GM19397 (cell line): ENCODE data around the gene CPLANE1.
"Not testable (repeated sequence)": the region's sequence is repeated elsewhere in the genome, so short reads cannot be mapped to it uniquely, and the experiment has no call there.

Experiments used
- ATAC-seq: cut with Tn5 transposase; IDR thresholded peaks from one replicate; pipeline ENCODE4 v1.9.1; 2021; ENCODE audit warnings: mild to moderate bottlenecking, moderate library complexity; ENCODE audit not compliant: unreplicated experiment

CPLANE1 gene

DNA sequence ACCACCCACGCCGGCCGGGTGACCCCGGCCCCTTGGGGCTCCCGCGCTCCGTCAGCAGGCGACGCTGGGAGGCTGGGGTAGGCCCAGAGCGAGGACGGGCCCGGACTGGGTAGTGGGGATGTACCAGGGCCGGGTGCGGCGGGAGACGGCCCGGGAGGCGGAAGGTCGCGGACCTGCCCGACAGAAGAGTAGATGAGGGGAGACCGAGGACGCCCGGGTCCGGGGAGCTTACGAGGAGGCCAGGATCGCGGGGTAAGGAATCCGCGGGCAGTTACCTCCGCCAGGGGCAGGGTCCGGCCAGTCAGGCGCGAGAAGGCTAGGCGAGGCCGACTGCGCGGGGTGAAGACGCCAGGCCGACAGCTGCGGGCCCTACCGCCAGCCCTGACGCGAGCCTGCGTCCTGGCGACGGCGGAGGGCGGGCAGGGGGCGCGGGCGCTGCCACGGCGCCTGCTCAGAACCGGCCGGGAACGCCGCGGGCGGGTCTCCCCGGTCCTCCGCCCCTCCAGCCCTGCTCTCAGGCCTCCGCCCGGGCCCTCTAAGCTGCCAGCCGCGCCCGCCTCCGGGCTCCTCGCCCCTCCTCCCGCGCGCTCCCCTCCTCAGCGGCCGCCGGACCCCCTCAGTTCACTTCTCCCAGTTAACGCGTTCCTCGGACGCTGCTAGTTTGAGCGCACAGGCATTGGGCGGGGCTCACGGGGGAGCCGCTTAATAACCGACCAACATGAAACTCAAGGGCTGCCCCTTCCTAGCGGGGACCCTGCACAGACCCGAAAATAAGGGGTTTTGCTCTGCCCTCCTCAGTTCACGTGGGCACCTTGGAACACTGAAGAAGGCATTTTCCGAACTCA, at the start of gene CPLANE1:
CPLANE1 (minus strand) TSS at position 407 of the 845 bp plus-strand sequence. CDS start 1,678 bp downstream, outside the sequence.
- ATAC-seq = peak; percentile 89

DNA sequence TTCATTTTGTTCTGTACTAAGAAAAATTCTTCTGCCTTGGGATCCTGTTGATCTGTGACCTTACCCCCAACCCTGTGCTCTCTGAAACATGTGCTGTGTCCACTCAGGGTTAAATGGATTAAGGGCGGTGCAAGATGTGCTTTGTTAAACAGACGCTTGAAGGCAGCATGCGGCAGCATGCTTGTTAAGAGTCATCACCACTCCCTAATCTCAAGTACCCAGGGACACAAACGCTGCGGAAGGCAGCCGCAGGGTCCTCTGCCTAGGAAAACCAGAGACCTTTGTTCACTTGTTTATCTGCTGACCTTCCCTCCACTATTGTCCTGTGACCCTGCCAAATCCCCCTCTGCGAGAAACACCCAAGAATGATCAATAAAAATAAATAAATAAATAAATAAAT, 47.1 kb upstream of the CPLANE1 start:
- not testable (repeated sequence) for ATAC-seq

DNA sequence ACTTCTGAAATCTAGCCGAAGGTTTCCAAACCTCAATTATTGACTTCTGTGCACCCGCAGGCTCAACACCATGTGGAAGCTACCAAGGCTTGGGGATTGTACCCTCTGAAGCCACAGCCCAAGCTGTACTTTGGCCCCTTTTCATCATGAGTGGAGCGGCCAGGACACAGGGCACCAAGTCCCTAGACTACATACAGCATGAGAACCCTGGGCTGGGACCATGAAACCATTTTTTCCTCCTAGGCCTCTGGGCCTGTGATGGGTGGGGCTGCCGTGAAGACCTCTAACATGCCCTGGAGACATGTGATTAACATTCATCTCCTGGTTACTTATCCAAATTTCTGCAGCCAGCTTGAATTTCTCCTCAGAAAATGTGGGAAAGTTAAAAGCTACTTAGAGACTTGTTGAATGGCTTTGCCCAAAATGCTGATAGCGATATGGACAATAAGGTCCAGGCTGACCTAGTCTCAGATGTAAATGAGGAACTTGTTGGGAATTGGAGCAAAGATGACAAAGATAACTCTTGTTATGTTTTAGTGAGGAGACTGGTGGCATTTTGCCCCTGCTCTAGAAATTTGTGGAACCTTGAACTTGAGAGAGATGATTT, 34.1 kb upstream of the CPLANE1 start:
- ATAC-seq = no peak

DNA sequence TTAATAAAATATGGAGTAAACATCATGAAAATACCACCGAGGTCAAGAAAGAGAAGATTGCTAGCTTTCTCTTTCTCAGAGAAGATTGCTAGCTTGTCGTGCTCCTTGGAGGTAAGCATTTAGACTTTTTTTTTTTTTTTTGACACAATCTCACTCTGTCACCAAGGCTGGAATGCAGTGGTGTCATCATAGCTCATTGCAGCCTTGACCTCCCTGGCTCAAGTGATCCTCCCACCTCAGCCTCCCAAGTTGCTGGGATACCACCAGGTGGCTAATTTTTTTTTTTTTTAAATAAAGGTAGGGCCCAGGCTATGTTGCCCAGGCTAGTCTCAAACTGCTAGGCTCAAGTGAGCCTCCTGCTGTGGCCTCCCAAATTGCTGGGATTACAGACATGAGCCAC, 26.3 kb upstream of the CPLANE1 start:
- ATAC-seq = no peak

DNA sequence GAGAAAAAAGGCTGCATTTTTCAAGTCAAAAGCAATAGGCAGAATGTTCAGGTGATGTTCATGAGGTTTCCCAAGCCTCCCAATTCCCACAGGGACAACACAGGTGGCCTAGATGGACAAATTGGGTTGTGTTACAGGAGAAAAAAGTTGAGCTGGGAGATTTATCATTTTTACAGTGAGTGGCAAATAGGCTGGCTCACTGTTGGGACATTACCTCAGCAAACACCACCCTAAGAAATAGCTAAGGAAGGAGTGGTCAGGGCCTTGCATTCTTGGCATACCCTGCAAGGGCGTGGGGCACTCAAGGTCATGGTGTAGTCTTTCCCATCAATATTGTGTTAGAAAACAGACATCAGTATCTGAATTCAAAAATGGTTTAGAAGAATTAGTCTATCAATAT, 23.3 kb upstream of the CPLANE1 start:
- no peak for ATAC-seq

DNA sequence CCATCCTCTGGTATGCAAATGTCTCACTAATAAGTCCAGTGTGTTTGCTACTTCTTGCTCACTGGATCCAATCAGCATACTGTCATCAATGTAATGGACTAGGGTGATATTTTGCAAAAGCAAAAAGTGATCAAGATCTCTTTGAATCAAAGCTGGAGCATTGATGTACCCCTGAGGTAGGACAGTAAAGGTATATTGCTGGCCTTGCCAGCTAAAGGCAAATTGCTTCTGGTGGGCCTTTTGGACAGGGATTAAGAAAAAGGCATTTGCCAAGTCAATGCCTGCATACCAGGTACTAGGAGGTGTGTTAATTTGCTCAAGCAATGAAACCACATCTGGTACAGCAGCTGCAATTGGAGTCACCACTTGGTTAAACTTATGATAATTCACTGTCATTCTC, 18.9 kb upstream of the CPLANE1 start:
- ATAC-seq = not testable (repeated sequence)

DNA sequence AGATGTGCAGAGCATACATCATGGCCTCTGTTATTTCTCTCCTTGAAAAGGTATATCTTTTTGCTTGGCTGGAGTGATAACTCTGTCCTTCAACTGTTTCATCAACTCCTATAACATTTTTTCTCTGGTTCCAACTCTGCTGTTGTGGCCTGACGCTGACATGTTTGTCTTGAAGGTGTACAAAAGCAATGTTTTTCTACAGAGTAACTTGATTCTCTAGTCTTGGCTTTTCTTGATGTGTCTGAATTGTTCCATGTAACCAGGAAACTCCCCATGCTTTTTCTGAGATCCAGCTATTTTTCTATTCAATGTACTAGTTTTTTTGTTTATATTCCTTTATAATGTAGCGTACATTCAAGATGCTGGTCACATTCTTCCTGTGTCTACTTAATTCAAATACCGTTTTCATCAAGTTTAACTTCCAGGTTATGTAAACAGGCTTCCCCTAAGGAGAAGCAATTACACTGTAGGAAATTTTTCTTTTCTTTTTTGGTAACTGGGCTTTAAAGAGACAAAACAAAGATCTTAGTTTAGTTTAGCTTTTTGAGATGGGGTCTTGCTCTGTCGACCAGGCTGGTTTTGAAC, 6.7 kb upstream of the CPLANE1 start:
- no peak for ATAC-seq

DNA sequence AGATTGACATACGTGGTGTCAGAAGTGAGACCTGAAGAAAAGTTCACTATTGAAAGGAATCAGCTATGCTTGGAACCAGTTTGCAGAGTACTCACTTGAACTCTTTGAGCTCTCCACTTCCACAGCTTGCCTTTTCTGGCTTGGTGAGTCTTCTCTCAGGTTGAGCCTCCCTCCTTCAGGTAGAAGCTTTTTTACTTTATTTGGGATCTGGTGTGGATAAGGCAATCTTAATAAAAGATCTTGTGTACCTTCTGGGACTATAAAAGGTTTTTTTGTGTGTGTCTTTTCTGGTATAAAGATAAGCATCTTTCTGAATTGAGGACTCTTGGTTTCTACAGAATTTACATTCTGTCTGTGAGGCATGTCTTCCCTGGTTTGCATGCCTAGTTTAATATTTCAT, 5.4 kb upstream of the CPLANE1 start:
- no peak for ATAC-seq

DNA sequence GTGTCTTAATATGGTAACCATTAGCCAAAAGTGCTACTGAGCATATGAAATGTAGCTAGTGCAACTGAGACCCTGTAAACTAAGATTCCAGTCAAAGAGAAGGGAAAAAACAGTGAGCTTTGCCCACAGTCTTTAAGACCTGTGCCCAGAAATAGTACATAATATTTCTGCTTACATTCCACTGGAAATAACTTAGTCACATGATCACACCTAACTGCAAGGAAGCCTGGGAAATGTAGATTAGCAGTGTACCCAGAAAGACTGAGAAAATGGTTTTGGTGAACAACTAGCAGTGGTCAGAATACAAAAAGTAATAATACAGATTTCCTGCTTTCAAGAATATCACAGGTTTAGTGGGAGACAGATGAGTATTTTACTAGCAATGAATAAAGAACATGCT, 2.5 kb upstream of the CPLANE1 start:
- ATAC-seq = no peak

DNA sequence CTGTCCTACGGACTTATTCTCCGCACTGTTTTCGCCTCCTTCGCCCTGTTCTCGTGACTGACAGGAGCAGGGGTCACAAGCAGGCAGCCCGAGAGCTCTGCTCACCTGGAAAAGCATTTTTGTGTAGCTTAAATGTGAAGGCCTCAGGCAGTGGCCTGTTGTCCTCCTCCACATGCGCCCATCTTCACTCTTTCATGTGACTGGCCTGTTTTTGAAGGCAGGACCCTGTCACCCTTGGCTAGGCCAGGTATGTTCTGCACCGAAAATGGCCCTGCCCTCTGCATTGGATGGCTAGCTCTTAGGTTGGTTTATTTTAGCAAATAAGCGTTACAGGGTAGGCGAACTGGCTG, 614 bp upstream of the CPLANE1 start:
- no peak for ATAC-seq

DNA sequence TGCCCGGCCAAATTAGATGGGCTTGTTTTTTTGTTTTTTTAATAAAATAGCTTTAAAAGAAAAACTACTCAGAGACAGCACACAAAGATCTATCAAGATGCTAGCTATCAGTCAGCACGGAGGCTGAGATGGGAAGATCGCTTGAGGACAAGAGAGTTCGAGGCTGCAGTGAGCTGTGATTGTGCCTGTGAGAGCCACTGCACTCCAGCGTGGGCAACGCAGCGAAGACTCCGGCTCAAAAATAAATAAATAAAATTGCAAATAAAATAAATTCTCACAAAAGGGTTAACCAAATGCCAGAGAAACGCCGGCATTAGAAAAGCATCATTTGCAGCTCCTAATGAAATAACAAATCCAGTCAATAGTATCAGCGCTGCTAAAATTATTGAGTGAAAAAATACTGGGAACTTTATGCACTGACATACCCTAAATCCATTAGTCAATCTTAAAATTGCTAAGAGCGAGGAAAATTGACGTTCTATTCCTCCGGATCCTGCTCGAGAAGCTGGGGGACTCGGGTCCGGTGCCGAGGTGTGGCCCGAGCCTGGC, 681 bp downstream of the CPLANE1 start:
- ATAC-seq = no peak

DNA sequence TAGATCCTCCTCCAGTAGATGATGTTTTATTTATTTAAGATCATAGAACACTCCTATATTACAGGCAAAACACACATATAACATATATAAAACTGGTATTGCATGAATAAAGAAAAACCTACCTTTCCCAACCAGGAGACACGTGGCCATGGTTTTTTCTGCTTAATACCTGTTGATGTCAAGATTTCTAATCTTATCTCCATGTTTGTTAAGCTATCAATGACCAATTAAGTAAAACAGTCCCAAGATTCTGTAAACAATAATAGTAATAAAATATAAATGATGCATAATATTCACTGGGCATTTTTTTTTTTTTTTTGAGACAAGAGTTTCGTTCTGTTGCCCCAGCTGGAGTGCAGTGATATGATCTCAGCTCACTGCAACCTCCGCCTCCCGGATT, 1.7 kb downstream of the CPLANE1 start:
- ATAC-seq = no peak

DNA sequence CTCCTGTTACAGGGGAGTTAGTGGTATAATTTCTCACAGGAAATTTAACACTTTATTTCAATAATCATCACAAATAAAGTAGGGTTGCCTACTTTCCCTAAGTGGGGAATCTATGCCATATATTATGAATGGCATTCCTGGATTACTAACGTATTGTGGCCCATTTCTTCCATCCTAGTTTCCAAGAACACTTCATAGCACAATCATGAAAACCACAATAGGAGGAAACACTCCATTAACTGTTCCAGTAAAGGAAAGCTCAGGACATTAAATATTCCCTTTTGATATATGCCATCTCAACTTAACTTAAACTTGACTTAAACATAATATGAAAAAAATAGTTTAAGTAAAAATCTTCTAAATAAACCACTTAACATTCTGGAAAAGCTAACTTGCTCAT, 2.1 kb downstream of the CPLANE1 start:
- ATAC-seq = no peak

DNA sequence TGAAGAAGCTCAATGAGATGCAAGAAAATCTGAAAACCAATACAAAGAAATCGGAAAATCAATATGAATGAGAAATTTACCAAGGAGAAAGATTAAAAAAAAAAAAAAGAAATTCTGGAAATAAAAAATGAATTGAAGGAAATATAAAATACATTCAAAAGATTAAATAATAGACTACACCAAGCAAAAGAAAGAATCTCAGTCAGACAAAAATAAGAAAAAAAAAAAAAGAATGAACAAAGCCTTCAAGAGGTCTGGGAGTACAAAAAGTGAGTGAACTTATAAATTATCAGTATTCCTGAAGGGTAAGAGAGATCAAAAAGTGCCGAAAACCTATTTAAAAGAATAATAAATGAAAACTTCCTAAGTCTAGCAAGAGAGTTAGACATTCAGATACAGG, 14.9 kb downstream of the CPLANE1 start:
- ATAC-seq = no peak

DNA sequence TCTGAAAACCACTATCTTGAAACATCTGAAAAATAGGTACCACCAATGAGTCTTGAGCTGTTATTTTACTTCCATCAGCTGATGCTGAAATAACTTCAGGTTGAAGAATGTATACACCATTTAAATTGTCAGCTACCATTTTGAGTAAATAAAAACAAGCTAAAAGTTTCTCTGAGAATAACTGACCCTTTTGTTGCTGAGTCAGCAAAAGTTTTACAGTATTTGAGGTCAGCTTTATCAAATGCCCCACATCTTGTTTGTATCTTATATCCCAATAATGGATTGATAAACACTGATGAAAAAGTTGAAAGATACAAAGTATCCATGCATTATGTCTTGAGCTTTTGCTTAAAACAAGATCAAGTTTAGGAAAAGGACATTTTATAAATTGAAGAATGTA, 22.8 kb downstream of the CPLANE1 start:
- ATAC-seq = no peak

DNA sequence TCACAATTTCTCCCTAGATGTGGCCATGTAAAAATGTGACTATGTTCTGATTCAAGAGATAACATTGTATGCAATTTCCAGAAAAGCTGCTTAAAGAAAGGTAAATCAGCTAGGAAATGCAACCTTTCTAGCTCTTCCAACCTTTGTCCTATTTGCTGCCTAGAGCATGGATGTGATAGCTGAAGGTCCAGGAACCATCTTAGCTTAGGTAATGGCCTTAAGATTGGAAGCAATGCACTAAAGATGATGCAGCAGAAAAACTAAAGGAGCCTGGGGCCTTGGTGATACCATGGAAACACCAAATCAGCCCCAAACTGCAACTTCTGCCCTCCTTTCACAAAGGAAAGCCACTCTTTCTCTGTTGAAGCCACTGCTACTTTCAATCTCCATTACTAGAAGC, 27.0 kb downstream of the CPLANE1 start:
- ATAC-seq = no peak

DNA sequence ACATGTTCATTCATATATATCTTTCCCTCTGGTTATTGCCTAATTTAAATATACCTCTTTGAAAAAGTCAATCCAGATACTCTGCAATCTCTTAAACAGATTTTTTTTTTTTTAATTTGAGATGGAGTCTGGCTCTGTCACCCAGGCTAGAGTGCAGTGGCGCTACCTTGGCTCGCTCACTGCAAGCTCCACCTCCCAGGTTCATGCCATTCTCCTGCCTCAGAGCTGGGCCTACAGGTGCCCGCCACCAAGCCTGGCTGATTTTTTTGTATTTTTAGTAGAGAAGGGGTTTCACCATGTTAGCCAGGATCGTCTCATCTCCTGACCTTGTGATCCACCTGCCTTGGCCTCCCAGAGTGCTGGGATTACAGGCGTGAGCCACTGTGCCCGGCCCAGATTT, 28.8 kb downstream of the CPLANE1 start:
- ATAC-seq = not testable (repeated sequence)

DNA sequence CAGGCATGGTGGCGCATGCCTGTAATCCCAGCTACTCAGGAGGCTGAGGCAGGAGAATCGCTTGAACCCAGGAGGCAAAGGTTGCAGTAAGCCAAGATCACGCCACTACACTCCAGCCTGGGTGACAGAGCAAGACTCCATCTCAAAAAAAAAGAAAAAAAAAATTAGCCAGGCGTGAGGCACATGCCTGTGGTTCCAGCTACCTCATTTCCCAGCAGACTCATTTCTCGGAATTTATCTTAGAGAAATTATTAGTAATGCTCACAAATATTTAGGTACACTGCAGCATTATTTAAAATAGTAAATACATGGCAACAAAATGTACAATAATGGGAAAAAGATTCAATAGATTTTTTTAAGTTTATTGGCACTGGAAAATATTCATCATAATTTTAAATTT, 29.8 kb downstream of the CPLANE1 start:
- not testable (repeated sequence) for ATAC-seq

DNA sequence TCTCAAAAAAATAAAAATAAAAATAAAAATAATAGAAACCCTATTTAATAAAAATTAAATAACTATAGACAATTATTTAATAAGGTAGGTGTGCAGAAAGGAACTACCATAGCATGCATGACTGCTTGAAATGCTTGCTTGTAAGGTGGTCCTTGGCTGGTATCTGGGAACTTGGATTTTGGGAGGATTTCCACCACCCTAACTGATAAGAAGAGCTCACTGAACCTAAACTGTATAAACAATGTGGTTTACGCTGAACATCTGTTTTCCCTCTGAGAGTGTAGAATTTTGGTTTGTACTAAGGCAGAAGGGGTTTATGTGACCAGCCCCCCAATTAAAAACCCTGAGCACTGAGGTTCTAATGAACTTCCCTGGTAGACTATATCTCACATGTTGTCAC, 31.2 kb downstream of the CPLANE1 start:
- ATAC-seq = no peak

DNA sequence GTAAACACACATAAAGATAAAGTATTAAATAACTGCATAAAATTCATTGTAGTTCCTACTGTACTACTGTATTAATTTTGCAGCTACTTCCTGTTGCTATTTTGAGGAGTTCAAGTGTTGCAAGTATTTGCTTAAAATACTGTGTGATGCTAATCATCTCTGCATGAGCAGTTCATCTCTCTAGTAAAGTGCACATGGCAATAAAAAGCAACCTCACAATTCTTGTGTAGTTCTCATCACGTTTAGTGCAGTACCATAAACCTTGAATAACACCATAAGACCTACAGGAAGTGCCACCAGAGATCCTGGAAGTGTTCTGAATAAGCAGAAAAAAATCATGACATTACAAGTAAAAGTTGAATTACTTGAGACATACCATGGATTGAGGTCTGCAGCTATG, 34.6 kb downstream of the CPLANE1 start:
- ATAC-seq = no peak

DNA sequence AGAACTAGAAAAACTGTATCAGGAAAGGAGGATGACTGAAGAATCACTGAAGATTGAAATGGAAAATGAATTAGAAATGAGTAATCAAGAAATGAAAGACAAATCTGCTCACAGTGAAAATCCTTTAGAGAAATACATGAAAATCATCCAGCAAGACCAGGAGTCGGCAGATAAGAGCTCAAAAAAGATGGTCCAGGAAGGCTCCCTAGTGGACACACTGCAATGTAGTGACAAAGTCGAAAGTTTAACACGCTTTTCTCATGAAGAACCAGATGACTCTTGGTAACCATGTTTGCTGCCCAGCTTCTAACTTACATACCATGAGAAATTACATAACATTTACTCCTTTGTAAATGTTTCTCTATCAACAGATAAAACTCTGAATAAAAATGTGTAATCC, 37.1 kb downstream of the CPLANE1 start:
- no peak for ATAC-seq

DNA sequence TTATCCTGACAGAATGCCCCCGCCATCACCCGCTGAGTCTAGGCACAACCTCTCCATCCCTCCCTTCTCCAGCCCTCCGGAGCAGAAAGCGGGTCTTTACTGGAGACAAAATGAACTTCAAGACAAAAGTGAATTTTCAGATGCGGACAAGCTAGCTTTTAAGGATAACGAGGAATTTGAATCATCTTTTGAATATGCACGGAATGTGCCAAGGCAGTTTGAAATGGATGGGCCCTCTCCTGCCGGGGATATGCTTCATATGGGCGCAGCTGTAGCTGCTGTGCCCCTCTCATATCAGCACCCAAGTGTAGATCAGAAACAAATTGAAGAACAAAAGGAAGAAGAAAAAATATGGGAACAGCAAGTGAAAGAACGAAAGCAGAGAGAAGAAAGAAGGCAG, 37.5 kb downstream of the CPLANE1 start:
- no peak for ATAC-seq
